Fibroblast of mammary gland (primary cell): ENCODE data around the gene LMTK3.
"Not testable (repeated sequence)": the region's sequence is repeated elsewhere in the genome, so short reads cannot be mapped to it uniquely, and the experiment has no call there.

Experiments used
- DNase-seq: peaks from one replicate; pipeline ENCODE4 v3.0.0-alpha.2; 2010; ENCODE audit warnings: low read depth
- H3K4me3 ChIP-seq: 2 replicates; pipeline ENCODE4 v1.5.1; 2011; ENCODE audit warnings: low read depth, mild to moderate bottlenecking, low read length, moderate library complexity; ENCODE audit not compliant: control insufficient read depth
- CTCF ChIP-seq: conservative IDR thresholded peaks from 2 replicates; pipeline ENCODE4 v1.5.1; 2011; ENCODE audit warnings: low read depth, low read length, inconsistent platforms; ENCODE audit not compliant: control insufficient read depth, insufficient read depth

Gene LMTK3

DNA sequence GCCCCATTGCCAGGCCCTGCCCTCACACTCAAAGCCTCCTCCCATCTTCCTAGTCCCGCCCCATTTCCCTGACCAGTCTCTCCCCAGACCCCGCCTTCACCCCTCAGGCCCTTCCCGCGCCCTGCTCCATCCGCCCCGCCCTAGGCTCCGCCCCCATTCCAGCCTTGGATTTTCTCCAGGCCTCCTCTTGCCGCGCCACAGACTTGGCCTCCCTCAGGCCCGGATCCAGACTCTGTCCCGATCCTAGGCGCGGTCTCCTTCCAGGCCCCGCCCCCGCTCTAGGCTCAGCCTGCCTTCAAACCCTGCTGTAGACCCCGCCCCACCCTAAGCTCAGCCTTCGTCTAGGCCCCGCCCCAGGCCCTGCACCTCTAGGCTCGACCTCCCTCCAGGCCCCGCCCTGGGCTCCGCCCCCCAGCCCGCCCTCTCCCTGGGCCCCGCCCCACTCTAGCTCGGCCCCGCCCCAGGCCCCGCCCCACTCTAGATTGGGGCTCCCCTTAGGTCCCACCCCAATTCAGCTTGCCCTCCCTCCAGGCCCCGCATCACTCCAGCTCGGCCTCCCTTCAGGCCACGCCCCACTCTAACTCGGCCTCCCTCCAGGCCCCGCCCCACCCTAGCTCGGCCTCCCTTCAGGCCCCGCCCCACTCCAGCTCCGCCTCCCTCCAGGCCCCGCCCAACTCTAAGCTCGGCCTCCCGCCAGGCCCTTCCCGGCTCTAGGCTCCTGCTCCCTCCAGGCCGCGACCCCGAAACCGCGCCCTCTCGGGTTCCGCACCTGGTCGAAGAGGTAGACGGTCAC lies 18.5 kb downstream of the LMTK3 start:
- no peak for TF ChIP-seq CTCF
- DNase-seq: peak; percentile 96
- H3K4me3 ChIP-seq: peak overlapping the region; percentile 52

- no peak for TF ChIP-seq CTCF
- H3K4me3 ChIP-seq: no peak overlapping the region
- DNase-seq: no peak
Measured at GRCh38 chr19:48491793-48492123, 19.9 kb downstream of the LMTK3 start.

- DNase-seq: no peak
- H3K4me3 ChIP-seq: no peak overlapping the region
- TF ChIP-seq CTCF: no peak
Measured at GRCh38 chr19:48490981-48491792, 20.4 kb downstream of the LMTK3 start.

DNA sequence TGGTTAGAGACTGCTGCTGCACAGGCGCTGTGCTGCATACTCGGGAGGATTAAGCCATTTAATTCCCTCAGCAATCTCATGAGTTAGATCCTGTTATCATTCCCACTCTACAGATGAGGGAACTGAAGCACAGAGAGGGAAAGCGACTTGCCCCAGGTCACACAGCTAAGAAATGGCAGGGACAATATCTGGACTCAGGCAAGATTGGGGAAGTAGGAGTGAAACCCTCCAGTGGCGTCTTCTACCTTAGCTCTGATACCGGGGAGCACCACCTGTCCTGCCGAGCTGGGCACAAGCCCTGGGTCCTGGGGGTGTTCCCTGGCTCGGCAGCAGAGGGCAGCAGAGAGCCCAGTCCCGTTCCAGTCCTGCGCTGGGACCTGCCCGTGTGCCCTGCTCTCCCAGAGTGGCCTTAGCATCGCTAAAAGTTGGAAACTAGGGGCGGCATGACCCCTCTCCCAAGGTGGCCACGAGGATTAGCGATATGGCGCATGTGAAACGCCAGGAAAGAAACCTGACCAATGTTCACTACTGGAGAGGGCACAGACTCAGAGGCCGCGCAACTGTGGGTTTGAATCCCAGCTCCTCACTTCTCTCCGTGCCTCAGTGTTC lies 21.9 kb downstream of the LMTK3 start:
- DNase-seq: peak; percentile 50
- TF ChIP-seq CTCF: peak; percentile 91
- H3K4me3 ChIP-seq: no peak overlapping the region

DNA sequence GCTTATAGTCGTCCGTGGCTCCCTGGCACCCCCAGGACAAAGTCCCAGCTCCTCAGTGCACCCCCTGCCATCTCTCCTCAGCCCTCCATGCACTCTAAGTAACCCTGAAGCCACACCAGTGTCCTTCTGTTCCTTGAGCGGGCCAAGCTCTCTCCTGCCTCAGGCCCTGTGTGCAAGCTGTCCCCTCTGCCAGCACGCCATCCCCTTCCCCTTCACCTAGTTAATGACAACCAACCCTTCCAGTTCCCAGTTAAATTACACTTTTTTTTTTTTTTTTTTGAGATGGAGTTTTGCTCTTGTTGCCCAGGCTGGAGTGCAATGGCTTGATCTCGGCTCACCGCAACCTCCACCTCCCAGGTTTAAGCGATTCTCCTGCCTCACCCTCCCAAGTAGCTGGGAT lies 23.2 kb downstream of the LMTK3 start:
- DNase-seq, H3K4me3 ChIP-seq: not testable (repeated sequence)

GRCh38 chr19:48487948-48488347 lies 23.7 kb downstream of the LMTK3 start:
- TF ChIP-seq CTCF: no peak
- H3K4me3 ChIP-seq: no peak overlapping the region
- peak; percentile 73 for DNase-seq

DNA sequence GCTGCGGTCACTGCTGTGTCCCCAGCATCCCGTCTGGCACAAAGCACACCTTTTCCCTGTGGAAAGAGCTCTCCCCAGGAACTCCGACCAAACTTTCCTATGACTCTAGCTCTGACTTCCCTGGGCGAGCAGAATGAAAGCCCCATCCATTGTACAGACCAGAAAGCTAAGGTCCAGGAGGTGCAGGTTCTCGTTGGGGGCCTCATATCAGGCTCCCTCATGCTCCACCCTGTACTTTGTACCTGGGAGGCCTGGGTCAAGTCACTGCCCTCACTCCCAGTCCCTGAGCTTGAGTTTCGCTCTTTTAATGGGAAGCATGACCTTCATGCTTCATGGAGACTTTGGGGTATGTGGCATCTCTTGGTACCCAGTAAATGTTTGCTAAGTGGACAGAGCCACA lies 24.1 kb downstream of the LMTK3 start:
- no peak for TF ChIP-seq CTCF
- H3K4me3 ChIP-seq: no peak overlapping the region
- DNase-seq: no peak

DNA sequence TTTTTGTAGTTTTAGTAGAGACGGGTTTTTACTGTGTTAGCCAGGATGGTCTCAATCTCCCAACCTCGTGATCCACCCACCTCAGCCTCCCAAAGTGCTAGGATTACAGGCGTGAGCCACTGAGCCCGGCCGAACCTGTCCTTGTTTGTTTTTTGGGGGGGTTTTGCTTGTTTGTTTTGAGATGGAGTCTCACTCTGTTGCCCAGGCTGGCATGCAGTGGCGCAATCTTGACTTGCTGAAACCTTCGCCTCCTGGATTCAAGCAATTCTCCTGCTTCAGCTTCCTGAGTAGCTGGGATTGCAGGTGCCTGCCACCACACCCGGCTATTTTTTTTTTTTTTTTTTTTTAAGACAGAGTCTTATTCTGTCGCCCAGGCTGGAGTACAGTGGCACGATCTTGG lies 24.9 kb downstream of the LMTK3 start:
- H3K4me3 ChIP-seq, DNase-seq: not testable (repeated sequence)
